ENCODE results near the gene MPC1.
A peak's percentile ranks its signal among the peaks of the same experiment; 100 is the strongest.

MPC1 gene

DNA sequence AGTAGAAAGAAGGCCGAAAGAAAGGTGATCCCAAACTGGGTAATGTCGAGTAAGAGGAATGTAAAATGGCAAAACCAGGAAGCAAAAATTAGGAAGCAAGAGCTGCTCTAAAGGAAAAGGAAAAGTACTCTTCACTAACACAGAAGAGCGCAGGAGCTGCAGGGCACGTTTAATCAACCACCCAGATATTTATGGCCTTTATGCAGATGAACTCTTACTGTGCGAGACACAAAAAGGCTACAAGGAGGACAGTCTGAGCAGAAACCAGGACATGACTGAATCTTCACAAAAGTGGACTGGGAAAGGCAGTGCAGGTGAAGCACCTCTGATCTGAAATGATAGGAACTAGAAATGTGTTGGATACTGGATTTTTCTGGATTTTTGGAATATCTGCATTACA is 59.3 kb downstream of the MPC1 start:
- no peak for DNase-seq (ENCODE audit: low spot score)
- H3K4me1 ChIP-seq (ENCODE audit: insufficient read depth, poor library complexity, severe bottlenecking): no peaks in the 10 kb centered on the region
- H3K27me3 ChIP-seq (ENCODE audit: insufficient read depth, poor library complexity, severe bottlenecking): no peaks in the 10 kb centered on the region
- no peaks in the 10 kb centered on the region for H3K9me3 ChIP-seq (ENCODE audit: severe bottlenecking)
- no peak overlapping the region for H3K4me3 ChIP-seq (ENCODE audit: severe bottlenecking)
- TF ChIP-seq, protein P1, sequence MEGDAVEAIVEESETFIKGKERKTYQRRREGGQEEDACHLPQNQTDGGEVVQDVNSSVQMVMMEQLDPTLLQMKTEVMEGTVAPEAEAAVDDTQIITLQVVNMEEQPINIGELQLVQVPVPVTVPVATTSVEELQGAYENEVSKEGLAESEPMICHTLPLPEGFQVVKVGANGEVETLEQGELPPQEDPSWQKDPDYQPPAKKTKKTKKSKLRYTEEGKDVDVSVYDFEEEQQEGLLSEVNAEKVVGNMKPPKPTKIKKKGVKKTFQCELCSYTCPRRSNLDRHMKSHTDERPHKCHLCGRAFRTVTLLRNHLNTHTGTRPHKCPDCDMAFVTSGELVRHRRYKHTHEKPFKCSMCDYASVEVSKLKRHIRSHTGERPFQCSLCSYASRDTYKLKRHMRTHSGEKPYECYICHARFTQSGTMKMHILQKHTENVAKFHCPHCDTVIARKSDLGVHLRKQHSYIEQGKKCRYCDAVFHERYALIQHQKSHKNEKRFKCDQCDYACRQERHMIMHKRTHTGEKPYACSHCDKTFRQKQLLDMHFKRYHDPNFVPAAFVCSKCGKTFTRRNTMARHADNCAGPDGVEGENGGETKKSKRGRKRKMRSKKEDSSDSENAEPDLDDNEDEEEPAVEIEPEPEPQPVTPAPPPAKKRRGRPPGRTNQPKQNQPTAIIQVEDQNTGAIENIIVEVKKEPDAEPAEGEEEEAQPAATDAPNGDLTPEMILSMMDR (IDR thresholded peaks at IDR 0.05; ENCODE audit: poor library complexity, severe bottlenecking): no peak
- no peak for ATAC-seq (ENCODE audit: low read depth)
- peaks cover 77% of the 10 kb centered on the region for H3K36me3 ChIP-seq (ENCODE audit: low read depth)
- no peak overlapping the region for H3K27ac ChIP-seq (ENCODE audit: poor library complexity, severe bottlenecking)

DNA sequence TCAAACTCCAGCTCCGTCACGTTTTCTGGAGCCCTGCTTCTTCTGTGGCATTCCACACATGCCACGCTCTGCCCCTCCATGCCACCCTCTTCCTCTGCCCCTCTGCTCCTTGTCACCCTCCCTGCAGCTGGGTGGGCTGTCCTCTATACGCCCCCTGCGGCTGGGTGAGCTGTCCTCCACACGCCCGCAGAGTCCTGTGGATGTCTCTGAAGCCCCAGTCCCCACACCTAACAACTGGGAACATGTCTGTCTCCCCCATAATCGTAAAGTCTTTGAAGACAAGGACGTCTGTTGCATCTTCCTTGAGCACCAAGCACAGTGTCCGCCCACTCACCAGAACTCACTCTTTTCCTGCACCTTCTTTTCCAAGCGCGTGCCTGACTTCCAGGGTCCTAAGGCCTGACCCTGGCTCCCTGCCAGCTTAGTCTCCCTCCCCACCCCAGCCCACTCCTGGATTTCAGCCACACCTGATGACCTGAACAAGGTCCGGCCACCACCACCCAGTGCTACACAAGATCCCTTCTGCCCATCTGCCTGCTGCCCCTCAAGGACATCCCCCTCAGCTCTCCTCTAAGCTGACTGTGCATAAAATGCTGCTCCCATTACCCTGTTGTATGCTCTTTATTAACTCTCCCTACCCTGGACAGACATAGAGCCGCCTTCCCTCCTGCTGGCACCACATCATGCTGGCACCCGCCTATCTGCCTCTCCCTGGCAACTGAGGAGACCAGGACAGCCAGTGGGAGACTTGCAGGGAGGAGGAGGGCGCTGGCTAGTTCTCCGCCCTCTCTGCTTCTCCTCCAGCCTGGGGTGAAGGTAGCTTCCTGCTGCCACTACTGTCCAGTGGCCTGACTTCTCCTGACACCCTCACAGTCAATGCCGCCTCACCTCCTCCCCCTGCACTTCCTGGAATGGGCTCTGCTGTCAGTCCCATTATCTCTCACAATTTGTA is 63.8 kb downstream of the MPC1 start:
- no peak for DNase-seq (ENCODE audit: low spot score)

DNA sequence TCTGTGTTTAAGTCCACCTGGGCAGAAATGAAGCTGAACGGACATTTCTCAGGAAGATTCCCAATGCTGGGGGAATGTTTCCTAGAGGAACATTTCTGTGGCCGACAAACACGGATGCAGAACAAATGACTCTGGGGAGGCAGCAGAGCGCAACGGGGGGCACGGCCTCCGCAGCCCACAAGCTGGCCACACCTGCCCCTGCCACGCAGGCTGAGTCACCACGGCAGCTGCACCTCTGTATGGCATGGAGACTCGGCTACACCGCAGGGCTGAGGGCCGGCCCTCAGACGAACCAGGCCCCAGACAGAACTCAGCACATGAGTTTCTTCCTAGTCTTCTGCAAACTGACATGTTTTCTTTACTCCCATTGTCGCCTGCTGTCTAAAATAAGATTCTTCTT is 64.5 kb downstream of the MPC1 start:
- ATAC-seq (ENCODE audit: low read depth): peak; percentile 36; the same call in 1 of the 3 replicates
- Histone ChIP-seq H3K4me1 (ENCODE audit: insufficient read depth, poor library complexity, severe bottlenecking) (no peaks in the 10 kb centered on the region), H3K27me3 (ENCODE audit: insufficient read depth, poor library complexity, severe bottlenecking) (no peaks in the 10 kb centered on the region), H3K4me3 (ENCODE audit: severe bottlenecking) (no peak overlapping the region), H3K36me3 (ENCODE audit: low read depth) (peaks cover 27% of the 10 kb centered on the region), H3K9me3 (ENCODE audit: severe bottlenecking) (no peaks in the 10 kb centered on the region), H3K27ac (ENCODE audit: poor library complexity, severe bottlenecking) (no peak overlapping the region)
- TF ChIP-seq, protein P1 (IDR thresholded peaks at IDR 0.05; ENCODE audit: poor library complexity, severe bottlenecking): no peak
- DNase-seq (ENCODE audit: low spot score): no peak

More for the DNA sequence above, 63.8 kb downstream of the MPC1 start:
- ATAC-seq (ENCODE audit: low read depth): peak; percentile 40; the same call in 2 of the 3 replicates
- Histone ChIP-seq H3K36me3 (ENCODE audit: low read depth) (peaks cover 34% of the 10 kb centered on the region), H3K27ac (ENCODE audit: poor library complexity, severe bottlenecking) (no peak overlapping the region), H3K27me3 (ENCODE audit: insufficient read depth, poor library complexity, severe bottlenecking) (no peaks in the 10 kb centered on the region), H3K4me1 (ENCODE audit: insufficient read depth, poor library complexity, severe bottlenecking) (no peaks in the 10 kb centered on the region), H3K4me3 (ENCODE audit: severe bottlenecking) (no peak overlapping the region), H3K9me3 (ENCODE audit: severe bottlenecking) (no peaks in the 10 kb centered on the region)
- TF ChIP-seq, protein P1 (IDR thresholded peaks at IDR 0.05; ENCODE audit: poor library complexity, severe bottlenecking): no peak

DNA sequence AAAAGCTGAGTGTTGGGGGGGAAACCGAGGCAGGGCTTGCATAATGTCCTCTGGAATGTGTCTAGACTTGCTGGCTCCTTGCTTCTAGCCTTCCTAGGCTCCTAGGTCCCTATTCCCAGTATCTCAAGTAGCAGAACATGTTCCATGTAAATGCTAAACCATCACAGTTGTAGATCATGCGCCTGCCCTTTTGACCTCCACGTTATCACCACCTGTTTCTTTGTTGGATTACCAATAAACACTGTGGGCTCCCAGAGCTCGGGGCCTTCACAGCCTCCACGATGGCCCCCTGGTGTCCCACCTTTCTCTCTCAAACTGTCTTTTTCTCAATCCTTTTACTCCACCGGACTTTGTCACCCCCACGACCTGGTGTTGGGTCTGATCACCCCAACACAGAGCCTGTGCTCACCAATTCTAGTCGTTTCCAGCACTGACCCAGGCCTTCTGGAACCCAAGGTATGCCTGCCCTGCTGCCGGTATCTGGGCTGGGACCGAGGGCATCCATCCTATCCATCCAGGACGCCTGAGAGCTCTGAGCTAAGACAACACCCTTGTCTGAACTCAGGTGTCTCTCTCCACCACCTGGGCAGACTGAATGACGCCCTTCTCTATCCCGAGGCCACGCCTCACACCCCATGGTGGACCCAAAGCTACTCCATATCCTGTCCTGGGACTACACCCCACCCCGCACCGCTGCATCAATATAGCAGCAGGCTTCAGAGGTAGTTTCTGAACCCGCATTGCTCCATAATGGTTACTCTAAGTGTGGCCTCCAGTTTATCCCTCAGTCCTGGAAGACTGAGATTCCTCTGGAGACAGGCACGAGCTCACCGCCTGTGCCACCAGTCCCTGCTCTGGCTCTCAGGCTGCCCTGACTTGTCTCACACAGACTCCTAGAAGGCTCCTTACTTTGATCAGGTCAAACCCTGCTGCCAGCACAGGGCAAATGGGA is 65.2 kb downstream of the MPC1 start:
- Histone ChIP-seq H3K4me3 (ENCODE audit: severe bottlenecking) (no peak overlapping the region), H3K27me3 (ENCODE audit: insufficient read depth, poor library complexity, severe bottlenecking) (no peaks in the 10 kb centered on the region), H3K9me3 (ENCODE audit: severe bottlenecking) (no peaks in the 10 kb centered on the region), H3K27ac (ENCODE audit: poor library complexity, severe bottlenecking) (no peak overlapping the region), H3K4me1 (ENCODE audit: insufficient read depth, poor library complexity, severe bottlenecking) (no peaks in the 10 kb centered on the region), H3K36me3 (ENCODE audit: low read depth) (peaks cover 20% of the 10 kb centered on the region)
- no peak for DNase-seq (ENCODE audit: low spot score)
- TF ChIP-seq, protein P1 (IDR thresholded peaks at IDR 0.05; ENCODE audit: poor library complexity, severe bottlenecking): no peak
- ATAC-seq (ENCODE audit: low read depth): peak; percentile 44; the same call in 1 of the 3 replicates

Measured in RWPE2 (cell line).